K562 (cell line): Measurements from ENCODE around the gene SEC23B. TPM values are rescaled to one million over a fixed set of nuclear protein-coding genes. Genes with fewer than 3 reads are reported as not detected.

ENCODE experiments used
- ASH1L ChIP-seq: fragments of 450-650 bp; IDR thresholded peaks from 2 replicates; pipeline ENCODE4 v1.6.1; 2018; ENCODE audit warnings: borderline replicate concordance, mild to moderate bottlenecking, low read depth; ENCODE audit not compliant: partially characterized antibody
- CSDE1 ChIP-seq, 2 experiments: fragments of 450-650 bp; IDR thresholded peaks; 2 replicates each; pipeline ENCODE4 v1.6.1; 2016; ENCODE audit warnings: mild to moderate bottlenecking in 1 of 2
- GABPB2 ChIP-seq: fragments of 250-450 bp; sonication (Bioruptor Pico); conservative IDR thresholded peaks from 2 replicates; pipeline ENCODE4 v1.5.1; 2021; ENCODE audit warnings: mild to moderate bottlenecking
- HDAC6 ChIP-seq: IDR thresholded peaks from 2 replicates; pipeline ENCODE4 v1.6.1; 2012; ENCODE audit warnings: low read depth, mild to moderate bottlenecking, control low read depth, inconsistent platforms, low read length, moderate library complexity
- HDGF ChIP-seq: fragments of 450-650 bp; IDR thresholded peaks from 2 replicates; pipeline ENCODE4 v1.6.1; 2016
- NR1H2 ChIP-seq: sonication (generic); formaldehyde crosslinking; IDR thresholded peaks from 2 replicates; pipeline ENCODE4 v1.4.0; 2020; ENCODE audit warnings: mild to moderate bottlenecking, missing genetic modification reagents
- PML ChIP-seq: IDR thresholded peaks from 2 replicates; pipeline ENCODE4 v1.6.1; 2012; ENCODE audit warnings: low read length, inconsistent platforms
- SIN3A ChIP-seq, 2 experiments: fragments of 150-350 bp in 1 of 2; IDR thresholded peaks; 2 replicates each; pipeline ENCODE4 v1.6.1; 2011 to 2016; ENCODE audit warnings: borderline replicate concordance in 2 of 2, low read depth in 2 of 2, low read length in 2 of 2, mild to moderate bottlenecking in 2 of 2, moderate library complexity in 2 of 2; ENCODE audit not compliant: control insufficient read depth in 1 of 2
- SIRT6 ChIP-seq: IDR thresholded peaks from one replicate; pipeline ENCODE4 v1.6.1; 2012; ENCODE audit warnings: low read depth, mild to moderate bottlenecking, control low read depth, inconsistent platforms, low read length, moderate library complexity
- SMC3 ChIP-seq: conservative IDR thresholded peaks from 2 replicates; pipeline ENCODE4 v1.6.1; 2011; ENCODE audit warnings: low read depth, low read length, improper control_type of control experiment; ENCODE audit not compliant: insufficient read depth
- SPI1 ChIP-seq: IDR thresholded peaks from 2 replicates; pipeline ENCODE4 v1.6.1; 2011; ENCODE audit warnings: low read depth, low read length, control low read depth, borderline replicate concordance
- STAT5A ChIP-seq: IDR thresholded peaks from 2 replicates; pipeline ENCODE4 v1.6.1; 2012; ENCODE audit warnings: low read length, inconsistent platforms, borderline replicate concordance
- TOE1 ChIP-seq, 2 experiments: fragments of 450-650 bp in 1 of 2; sonication (generic) in 1 of 2; formaldehyde crosslinking in 1 of 2; IDR thresholded peaks; 2 replicates each; pipeline versions ENCODE4 v1.7.1 to v1.8.0; 2016 to 2022; ENCODE audit warnings: borderline replicate concordance in 2 of 2, mild to moderate bottlenecking in 2 of 2, antibody characterized with exemption in 1 of 2, inconsistent platforms in 1 of 2, low read depth in 1 of 2, missing genetic modification reagents in 1 of 2, moderate library complexity in 1 of 2
- YY1 ChIP-seq, 3 experiments: IDR thresholded peaks; 2 replicates each; pipeline ENCODE4 v1.6.1; 2011; ENCODE audit warnings: low read length in 2 of 3, mild to moderate bottlenecking in 2 of 3, moderate library complexity in 2 of 3, borderline replicate concordance in 1 of 3, control low read depth in 1 of 3, low read depth in 1 of 3; ENCODE audit not compliant: insufficient read depth in 3 of 3, insufficient replicate concordance in 2 of 3, control insufficient read depth in 1 of 3, insufficient read length in 1 of 3; ENCODE audit errors: extremely low read depth in 1 of 3
- ZBTB8A ChIP-seq: fragments of 450-650 bp; IDR thresholded peaks from 2 replicates; pipeline ENCODE4 v1.6.1; 2018; ENCODE audit warnings: mild to moderate bottlenecking, moderate library complexity; ENCODE audit not compliant: partially characterized antibody
- ZSCAN32 ChIP-seq: fragments of 450-650 bp; formaldehyde crosslinking; IDR thresholded peaks from 2 replicates; pipeline ENCODE4 v1.4.0; 2020; ENCODE audit warnings: mild to moderate bottlenecking, moderate library complexity
- polyA plus RNA-seq, 8 experiments: library from polyadenylated mRNA; depleted of rRNA in 4 of 8; stranded (reverse) in 5 of 8; unstranded in 3 of 8; fragments of >200 nt; fragmentation: Nextera tagmentation in 2 of 8; fragmentation: Illumina TruSeq in 1 of 8; extraction: Ambion mirVana in 2 of 8; extraction: Trizol in 1 of 8; gene quantifications; 2 replicates each; pipeline versions ENCODE4 v1.2.1 to v1.2.3, GENCODE V29; 2011 to 2014; ENCODE audit warnings: inconsistent platforms in 1 of 8, missing spikeins in 1 of 8
- total RNA-seq, 7 experiments: library from RNA; depleted of rRNA in 6 of 7; stranded (reverse); fragments of >200 nt in 6 of 7; fragmentation: Illumina TruSeq in 2 of 7; extraction: Trizol in 2 of 7; gene quantifications; 2 replicates each; pipeline versions ENCODE4 v1.2.1 to v1.2.3, GENCODE V29; 2011 to 2021; ENCODE audit warnings: low replicate concordance in 1 of 7
- TF ChIP-seq, protein P1 (sequence below): fragments of 450-650 bp; IDR thresholded peaks from 2 replicates; pipeline ENCODE4 v1.6.1; 2016
- TF ChIP-seq, protein P2 (sequence below): fragments of 450-650 bp; IDR thresholded peaks from 2 replicates; pipeline ENCODE4 v1.6.1; 2018; ENCODE audit not compliant: partially characterized antibody
- TF ChIP-seq, protein P3 (sequence below), 2 experiments: fragments of 450-650 bp; IDR thresholded peaks; 2 replicates each; pipeline ENCODE4 v1.6.1; 2016

Gene SEC23B
- total and polyA plus RNA-seq, 9 of the 15 experiments (the other 6 are each of a cell fraction or from before 2014, with no cell fraction given) = 31.7 to 70.2 (median 38.5) TPM

DNA sequence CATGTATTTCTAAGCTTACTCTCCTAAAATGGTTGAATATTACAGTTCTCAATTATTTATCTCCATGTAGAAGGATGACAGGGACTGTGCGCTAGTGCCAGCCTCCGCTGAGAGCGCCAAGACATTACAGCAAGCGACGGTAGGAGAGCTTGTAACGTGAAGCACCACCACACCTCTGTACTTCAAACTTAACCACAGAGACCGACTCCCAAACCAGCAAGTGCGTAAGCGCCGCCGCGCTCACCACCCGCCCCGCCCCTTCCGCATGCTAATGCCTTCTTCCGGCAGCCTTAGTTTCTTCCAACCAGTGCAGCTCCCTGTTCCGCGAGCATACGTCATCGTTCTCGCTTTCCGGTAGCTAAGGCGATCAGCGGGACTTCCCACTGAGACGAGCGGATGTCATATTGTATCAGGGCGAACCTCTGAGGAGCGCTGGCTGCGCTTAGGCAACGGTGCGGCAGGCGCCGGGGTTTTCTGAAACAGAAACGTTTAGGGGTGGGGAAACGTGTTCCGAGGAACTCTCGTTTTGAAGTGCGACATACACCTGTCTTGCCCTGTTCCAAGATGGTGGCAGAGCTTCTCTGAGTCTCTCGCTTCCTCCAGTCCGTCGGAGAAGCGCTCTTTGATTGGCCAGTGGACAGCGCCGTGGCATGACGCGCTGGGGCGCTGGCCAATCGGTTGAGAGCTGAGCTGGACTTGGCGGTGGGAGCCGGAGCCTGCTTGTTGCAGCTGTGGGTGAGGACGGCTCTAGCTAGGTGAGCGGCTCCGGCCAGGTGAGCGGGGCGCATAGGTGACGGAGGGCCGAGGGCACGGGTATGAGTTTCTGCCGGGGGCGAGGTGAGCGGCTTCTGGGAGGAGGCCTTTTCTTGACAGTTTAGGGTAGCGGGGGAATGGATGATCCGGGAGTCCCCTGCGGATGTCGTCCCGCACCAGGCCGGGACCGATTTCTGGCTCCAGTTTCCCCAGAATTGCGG, at the start of gene SEC23B (continued):
- no peak for TF ChIP-seq SPI1
- peak; percentile 79; the same call in 1 of the 2 replicates for TF ChIP-seq PML
- no peak for TF ChIP-seq CSDE1 (IDR thresholded peaks at IDR 0.05)
- TF ChIP-seq SIN3A (IDR thresholded peaks at IDR 0.05; ENCODE audit: borderline replicate concordance in 2 of 2, control insufficient read depth in 1 of 2, low read depth in 2 of 2, low read length in 2 of 2) = 0 out of 4 replicates have a peak, but pooled peaks of 1 of the 2 experiments have one; percentile 27
- TF ChIP-seq HDAC6 = no peak
- TF ChIP-seq, protein P1, sequence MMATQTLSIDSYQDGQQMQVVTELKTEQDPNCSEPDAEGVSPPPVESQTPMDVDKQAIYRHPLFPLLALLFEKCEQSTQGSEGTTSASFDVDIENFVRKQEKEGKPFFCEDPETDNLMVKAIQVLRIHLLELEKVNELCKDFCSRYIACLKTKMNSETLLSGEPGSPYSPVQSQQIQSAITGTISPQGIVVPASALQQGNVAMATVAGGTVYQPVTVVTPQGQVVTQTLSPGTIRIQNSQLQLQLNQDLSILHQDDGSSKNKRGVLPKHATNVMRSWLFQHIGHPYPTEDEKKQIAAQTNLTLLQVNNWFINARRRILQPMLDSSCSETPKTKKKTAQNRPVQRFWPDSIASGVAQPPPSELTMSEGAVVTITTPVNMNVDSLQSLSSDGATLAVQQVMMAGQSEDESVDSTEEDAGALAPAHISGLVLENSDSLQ = peak; percentile 70
- no peak for TF ChIP-seq ZBTB8A
- TF ChIP-seq, protein P2, sequence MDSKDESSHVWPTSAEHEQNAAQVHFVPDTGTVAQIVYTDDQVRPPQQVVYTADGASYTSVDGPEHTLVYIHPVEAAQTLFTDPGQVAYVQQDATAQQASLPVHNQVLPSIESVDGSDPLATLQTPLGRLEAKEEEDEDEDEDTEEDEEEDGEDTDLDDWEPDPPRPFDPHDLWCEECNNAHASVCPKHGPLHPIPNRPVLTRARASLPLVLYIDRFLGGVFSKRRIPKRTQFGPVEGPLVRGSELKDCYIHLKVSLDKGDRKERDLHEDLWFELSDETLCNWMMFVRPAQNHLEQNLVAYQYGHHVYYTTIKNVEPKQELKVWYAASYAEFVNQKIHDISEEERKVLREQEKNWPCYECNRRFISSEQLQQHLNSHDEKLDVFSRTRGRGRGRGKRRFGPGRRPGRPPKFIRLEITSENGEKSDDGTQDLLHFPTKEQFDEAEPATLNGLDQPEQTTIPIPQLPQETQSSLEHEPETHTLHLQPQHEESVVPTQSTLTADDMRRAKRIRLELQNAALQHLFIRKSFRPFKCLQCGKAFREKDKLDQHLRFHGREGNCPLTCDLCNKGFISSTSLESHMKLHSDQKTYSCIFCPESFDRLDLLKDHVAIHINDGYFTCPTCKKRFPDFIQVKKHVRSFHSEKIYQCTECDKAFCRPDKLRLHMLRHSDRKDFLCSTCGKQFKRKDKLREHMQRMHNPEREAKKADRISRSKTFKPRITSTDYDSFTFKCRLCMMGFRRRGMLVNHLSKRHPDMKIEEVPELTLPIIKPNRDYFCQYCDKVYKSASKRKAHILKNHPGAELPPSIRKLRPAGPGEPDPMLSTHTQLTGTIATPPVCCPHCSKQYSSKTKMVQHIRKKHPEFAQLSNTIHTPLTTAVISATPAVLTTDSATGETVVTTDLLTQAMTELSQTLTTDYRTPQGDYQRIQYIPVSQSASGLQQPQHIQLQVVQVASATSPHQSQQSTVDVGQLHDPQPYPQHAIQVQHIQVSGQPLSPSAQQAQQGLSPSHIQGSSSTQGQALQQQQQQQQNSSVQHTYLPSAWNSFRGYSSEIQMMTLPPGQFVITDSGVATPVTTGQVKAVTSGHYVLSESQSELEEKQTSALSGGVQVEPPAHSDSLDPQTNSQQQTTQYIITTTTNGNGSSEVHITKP = peak; percentile 75
- no peak for TF ChIP-seq SMC3
- no peak for TF ChIP-seq HDGF
- TF ChIP-seq, protein P3, sequence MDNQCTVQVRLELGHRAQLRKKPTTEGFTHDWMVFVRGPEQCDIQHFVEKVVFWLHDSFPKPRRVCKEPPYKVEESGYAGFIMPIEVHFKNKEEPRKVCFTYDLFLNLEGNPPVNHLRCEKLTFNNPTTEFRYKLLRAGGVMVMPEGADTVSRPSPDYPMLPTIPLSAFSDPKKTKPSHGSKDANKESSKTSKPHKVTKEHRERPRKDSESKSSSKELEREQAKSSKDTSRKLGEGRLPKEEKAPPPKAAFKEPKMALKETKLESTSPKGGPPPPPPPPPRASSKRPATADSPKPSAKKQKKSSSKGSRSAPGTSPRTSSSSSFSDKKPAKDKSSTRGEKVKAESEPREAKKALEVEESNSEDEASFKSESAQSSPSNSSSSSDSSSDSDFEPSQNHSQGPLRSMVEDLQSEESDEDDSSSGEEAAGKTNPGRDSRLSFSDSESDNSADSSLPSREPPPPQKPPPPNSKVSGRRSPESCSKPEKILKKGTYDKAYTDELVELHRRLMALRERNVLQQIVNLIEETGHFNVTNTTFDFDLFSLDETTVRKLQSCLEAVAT (IDR thresholded peaks at IDR 0.05) = peak in 1 of 2 experiments; percentile 57; a peak in 1 of 4 replicates
- no peak; the same call in 1 of the 2 replicates for TF ChIP-seq TOE1 (IDR thresholded peaks at IDR 0.05; ENCODE audit: borderline replicate concordance)
- no peak for TF ChIP-seq TOE1 (CRISPR knock-in tag; IDR thresholded peaks at IDR 0.05; ENCODE audit: borderline replicate concordance, low read depth)
- peak; percentile 79 to 97 (median 93) for TF ChIP-seq YY1 (IDR thresholded peaks at IDR 0.05; ENCODE audit: borderline replicate concordance in 1 of 3, control insufficient read depth in 1 of 3, extremely low read depth in 1 of 3, insufficient read depth in 3 of 3, insufficient read length in 1 of 3, insufficient replicate concordance in 2 of 3, low read depth in 1 of 3, low read length in 2 of 3)
- TF ChIP-seq NR1H2 = no peak
- no peak for TF ChIP-seq GABPB2 (CRISPR knock-in tag)
- no peak for TF ChIP-seq STAT5A
- TF ChIP-seq ZSCAN32 (CRISPR knock-in tag) = no peak
- no peak for TF ChIP-seq SIRT6
- peak; percentile 55 for TF ChIP-seq ASH1L
